ENCODE results near the gene ADGB. TPM values are rescaled to one million over a fixed set of nuclear protein-coding genes. Genes with fewer than 3 reads are reported as not detected.
"Not testable (repeated sequence)": the region's sequence is repeated elsewhere in the genome, so short reads cannot be mapped to it uniquely, and the experiment has no call there.

The ADGB gene
- total RNA-seq, 1 experiment from 2014 or later = not detected

GRCh38 chr6:146795479-146796133 lies 196.8 kb downstream of the ADGB start:
- in situ Hi-C loops (cut with HindIII; ENCODE audit: low pct_unique_long_range_greater_than_20kb, low sequenced_read_pairs) = no loop called here
- no peak for DNase-seq (ENCODE audit: low read depth)

GRCh38 chr6:146803167-146803566 lies 204.4 kb downstream of the ADGB start:
- in situ Hi-C loops (cut with HindIII; ENCODE audit: low pct_unique_long_range_greater_than_20kb, low sequenced_read_pairs); DNase-seq (ENCODE audit: low read depth): not testable (repeated sequence)

DNA sequence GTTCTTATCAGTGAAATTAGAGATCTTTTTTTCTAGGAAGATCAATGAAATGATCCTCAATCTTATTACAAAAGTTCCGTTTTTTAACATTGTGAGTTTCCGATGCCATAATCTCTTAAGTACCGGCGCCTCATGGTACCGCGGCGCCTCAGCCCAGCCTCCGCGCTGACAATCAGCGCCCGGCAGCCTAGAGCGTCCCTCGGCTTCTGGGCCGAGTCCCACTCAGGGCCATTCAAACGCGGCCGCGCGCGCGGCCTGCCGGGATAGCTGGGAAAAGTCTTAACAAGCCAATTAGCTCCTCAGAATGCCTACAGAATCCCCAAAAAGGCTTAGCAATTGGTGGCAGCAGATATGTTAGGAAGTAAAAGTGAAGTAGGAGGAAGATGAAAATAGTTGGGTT lies 204.8 kb downstream of the ADGB start:
- in situ Hi-C loops (cut with HindIII; ENCODE audit: low pct_unique_long_range_greater_than_20kb, low sequenced_read_pairs) = no loop called here
- no peak for DNase-seq (ENCODE audit: low read depth)

- no peak for DNase-seq (ENCODE audit: low read depth)
- in situ Hi-C loops (cut with HindIII; ENCODE audit: low pct_unique_long_range_greater_than_20kb, low sequenced_read_pairs) = no loop called here
These were observed 207.0 kb downstream of the ADGB start for GRCh38 chr6:146805546-146806325.

- in situ Hi-C loops (cut with HindIII; ENCODE audit: low pct_unique_long_range_greater_than_20kb, low sequenced_read_pairs) = not testable (repeated sequence)
These were observed 210.2 kb downstream of the ADGB start for GRCh38 chr6:146809014-146809413.

DNA sequence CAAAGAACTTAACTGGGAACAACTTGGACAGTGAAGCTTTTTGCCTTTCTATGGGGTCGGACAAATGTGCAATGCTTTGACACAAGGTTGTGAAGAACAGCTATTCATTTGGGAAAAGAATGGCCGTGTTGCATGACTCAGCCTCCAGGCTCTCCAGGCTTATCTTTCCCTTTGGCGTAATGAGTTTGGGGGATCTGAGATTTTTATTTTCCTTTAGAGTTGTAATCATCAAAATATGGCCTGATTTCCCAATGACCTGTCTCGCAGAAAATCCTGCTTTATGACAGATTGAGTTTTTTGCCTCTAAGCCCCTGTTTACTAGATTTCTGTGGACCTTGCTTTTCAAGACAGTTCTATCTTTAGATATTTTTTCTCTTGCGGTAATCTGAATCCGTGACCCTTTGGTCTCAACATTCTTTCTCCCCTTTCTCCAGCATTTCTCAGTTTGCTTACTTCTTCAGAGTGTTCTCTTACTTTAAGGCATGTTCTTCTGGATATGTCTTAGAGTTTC lies 214.1 kb downstream of the ADGB start:
- DNase-seq (ENCODE audit: low read depth); in situ Hi-C loops (cut with HindIII; ENCODE audit: low pct_unique_long_range_greater_than_20kb, low sequenced_read_pairs): not testable (repeated sequence)

More at GRCh38 chr6:146809014-146809413, 210.2 kb downstream of the ADGB start:
- DNase-seq (ENCODE audit: low read depth) = not testable (repeated sequence)

DNA sequence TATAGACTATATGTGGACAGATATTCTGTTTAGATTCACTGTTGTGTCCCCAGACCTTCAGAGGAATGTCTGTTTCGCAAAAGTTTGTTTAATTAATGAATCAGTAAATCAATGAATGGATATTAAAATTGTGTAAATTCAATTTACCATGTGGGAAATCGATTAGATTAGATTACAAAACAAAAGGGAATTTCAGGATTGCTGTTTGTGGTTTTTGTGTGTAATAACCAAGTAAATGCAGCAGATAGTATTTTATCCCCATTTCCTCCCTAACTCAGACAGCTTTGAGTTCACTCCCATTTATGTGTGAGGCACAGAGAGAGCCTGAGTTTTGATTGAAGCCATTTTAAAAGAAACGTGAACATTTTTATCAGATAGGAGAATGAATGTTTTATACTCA lies 214.8 kb downstream of the ADGB start:
- no peak for DNase-seq (ENCODE audit: low read depth)
- in situ Hi-C loops (cut with HindIII; ENCODE audit: low pct_unique_long_range_greater_than_20kb, low sequenced_read_pairs) = no loop called here

- DNase-seq (ENCODE audit: low read depth) = no peak
- in situ Hi-C loops (cut with HindIII; ENCODE audit: low pct_unique_long_range_greater_than_20kb, low sequenced_read_pairs) = no loop called here
These were observed 215.5 kb downstream of the ADGB start for GRCh38 chr6:146814148-146814750.

- in situ Hi-C loops (cut with HindIII; ENCODE audit: low pct_unique_long_range_greater_than_20kb, low sequenced_read_pairs); DNase-seq (ENCODE audit: low read depth): not testable (repeated sequence)
These were observed 217.0 kb downstream of the ADGB start for GRCh38 chr6:146815511-146816462.

- in situ Hi-C loops (cut with HindIII; ENCODE audit: low pct_unique_long_range_greater_than_20kb, low sequenced_read_pairs) = no loop called here
- no peak for DNase-seq (ENCODE audit: low read depth)
These were observed 221.0 kb downstream of the ADGB start for GRCh38 chr6:146819596-146820320.

DNA sequence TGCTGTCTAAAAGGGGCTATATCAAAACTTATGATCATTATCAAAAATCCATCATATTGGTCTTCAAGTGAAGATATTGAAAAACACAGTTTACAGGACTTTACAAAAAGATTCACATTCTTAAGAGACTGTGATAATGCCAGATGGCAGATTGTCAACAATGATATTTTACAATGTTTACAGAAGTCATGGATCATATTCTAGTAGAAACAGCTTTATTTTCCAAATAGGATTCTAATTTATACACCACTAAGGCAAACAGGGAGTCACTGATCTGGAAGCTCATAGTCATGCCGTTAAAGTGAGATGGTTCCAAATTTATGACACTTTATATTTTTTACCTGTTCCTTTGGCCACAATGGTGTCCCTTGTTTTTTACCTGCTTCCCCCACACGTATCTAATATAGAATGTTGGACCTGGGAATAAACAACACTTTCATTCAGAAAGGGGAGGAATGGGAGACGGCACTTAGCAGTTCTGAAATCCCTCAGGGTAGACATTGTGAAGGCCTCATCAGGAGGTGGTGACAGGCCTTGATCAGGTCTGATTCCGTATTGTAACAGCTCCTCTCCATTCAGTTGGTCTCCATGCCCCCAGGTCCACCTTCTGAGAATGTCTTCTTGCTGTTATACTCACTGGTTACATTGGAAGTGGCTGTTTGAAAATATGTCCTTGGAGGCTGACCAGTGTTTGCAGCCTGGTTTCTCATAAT lies 228.6 kb downstream of the ADGB start:
- in situ Hi-C loops (cut with HindIII; ENCODE audit: low pct_unique_long_range_greater_than_20kb, low sequenced_read_pairs) = no loop called here

GRCh38 chr6:146829792-146830565 lies 231.2 kb downstream of the ADGB start:
- DNase-seq (ENCODE audit: low read depth) = no peak
- in situ Hi-C loops (cut with HindIII; ENCODE audit: low pct_unique_long_range_greater_than_20kb, low sequenced_read_pairs) = no loop called here

More for the DNA sequence above, 228.6 kb downstream of the ADGB start:
- DNase-seq (ENCODE audit: low read depth) = no peak

DNA sequence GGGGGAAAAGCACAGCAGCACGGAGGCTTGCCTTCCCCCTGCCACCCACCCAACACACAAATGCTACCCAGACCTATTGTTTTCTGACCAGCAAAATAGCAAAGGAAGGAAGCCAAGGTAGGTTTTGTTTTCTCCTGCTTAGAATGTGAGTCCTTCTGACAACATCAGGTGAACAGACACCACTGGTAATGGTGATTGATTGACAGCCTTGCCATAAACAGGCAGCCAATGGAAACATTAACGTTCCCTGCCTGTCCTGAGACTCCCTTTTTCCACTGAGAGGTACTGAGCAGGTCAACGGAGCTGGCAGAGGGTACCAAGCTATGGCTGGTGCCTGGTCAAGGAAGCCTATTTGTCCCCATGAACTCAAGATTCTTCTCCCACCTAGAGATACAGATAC lies 234.4 kb downstream of the ADGB start:
- in situ Hi-C loops (cut with HindIII; ENCODE audit: low pct_unique_long_range_greater_than_20kb, low sequenced_read_pairs) = no loop called here
- no peak for DNase-seq (ENCODE audit: low read depth)

GRCh38 chr6:146840216-146840615 lies 241.4 kb downstream of the ADGB start:
- in situ Hi-C loops (cut with HindIII; ENCODE audit: low pct_unique_long_range_greater_than_20kb, low sequenced_read_pairs) = no loop called here
- DNase-seq (ENCODE audit: low read depth) = no peak

DNA sequence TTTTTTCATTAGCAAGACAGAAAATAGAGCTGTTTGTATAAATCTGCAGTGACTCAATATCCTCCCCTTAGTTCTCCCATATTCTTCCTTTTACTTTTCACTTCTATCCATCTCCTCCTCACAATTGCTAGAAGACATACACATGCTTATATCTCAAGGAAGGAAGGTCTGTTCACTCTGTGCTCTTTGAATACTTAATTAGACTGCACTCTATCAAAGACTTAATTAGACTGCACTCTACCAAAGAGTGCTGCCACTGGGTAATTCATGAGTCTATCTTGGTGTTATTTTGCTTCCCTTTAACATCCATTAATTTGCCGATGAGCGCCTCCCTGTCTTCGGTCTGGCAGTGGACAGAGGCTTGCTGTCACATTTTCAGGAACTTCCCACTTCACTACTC lies 241.9 kb downstream of the ADGB start:
- in situ Hi-C loops (cut with HindIII; ENCODE audit: low pct_unique_long_range_greater_than_20kb, low sequenced_read_pairs) = no loop called here
- no peak for DNase-seq (ENCODE audit: low read depth)

GRCh38 chr6:146847426-146847825 lies 248.7 kb downstream of the ADGB start:
- no peak for DNase-seq (ENCODE audit: low read depth)
- in situ Hi-C loops (cut with HindIII; ENCODE audit: low pct_unique_long_range_greater_than_20kb, low sequenced_read_pairs) = no loop called here
